ENCODE results near the gene COG1. TPM values are rescaled to one million over a fixed set of nuclear protein-coding genes. Genes with fewer than 3 reads are reported as not detected.

COG1 gene
- total RNA-seq, 3 donors from 2014 or later = 55.7 to 66.0 (median 57.9) TPM

DNA sequence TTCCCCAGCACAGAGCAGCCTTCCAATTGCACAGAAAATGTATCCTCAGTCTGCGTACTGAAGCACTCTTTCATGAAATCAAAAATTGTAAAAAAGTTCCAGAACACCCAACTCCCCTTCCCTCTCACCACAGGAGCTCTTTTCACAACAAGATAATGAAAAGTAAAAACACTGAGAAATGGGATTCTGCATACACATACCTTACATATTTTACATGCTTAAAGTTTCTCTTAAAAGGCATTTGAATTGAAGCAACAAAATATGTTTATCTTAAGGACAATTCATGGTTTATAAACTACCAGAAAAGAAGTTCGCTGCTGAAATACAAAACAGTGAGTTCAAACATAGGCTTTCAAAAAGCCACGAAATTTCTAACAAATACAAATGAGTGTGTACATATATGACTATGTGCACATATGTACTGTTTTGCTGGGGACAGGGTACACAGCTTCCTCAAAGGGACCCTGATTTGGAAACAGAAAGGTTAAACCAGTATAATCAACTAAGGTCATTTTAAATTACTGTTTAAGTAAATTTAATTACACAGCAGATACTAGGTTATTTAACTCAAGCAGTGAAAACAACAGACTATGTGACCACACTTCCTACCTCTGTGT, 33.8 kb downstream of the COG1 start:
- peaks cover 35% of the 10 kb centered on the region for H3K4me1 ChIP-seq (ENCODE audit: low read depth)
- intact Hi-C loops (cut with DNase I, micrococcal nuclease) = no loop called here

GRCh38 chr17:73227379-73227778, 34.5 kb downstream of the COG1 start:
- peaks cover 35% of the 10 kb centered on the region for H3K4me1 ChIP-seq (ENCODE audit: low read depth)

More for the DNA sequence above, 33.8 kb downstream of the COG1 start:
- H3K36me3 ChIP-seq (ENCODE audit: low read depth) = no peaks in the 10 kb centered on the region
- H3K9me3 ChIP-seq = no peaks in the 10 kb centered on the region
- H3K4me3 ChIP-seq = no peak overlapping the region
- DNase-seq = no peak
- ATAC-seq = no peak
- TF ChIP-seq CTCF (IDR thresholded peaks at IDR 0.05) = no peak

DNA sequence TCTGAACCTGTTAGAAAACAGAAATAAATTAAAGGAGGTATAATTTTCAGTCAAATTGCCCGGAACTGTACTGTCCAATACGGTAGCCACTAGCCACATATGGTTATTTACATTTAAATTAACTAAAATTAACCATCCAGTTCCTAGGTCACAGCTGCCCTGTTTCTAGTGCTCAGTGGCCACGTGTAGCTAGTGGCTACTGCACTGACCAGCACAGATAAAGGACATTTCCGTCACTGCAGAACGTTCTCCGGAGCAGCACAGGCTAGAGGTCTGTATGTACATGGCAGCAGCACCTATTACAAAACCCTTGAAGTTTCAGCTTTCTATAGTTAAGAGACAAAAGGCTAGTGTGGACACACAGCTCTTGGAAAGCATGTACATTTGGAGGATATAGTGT, 35.1 kb downstream of the COG1 start:
- DNase-seq (no peak), ATAC-seq (no peak)
- intact Hi-C loops (cut with DNase I, micrococcal nuclease) = no loop called here
- no peaks in the 10 kb centered on the region for H3K9me3 ChIP-seq
- peaks cover 35% of the 10 kb centered on the region for H3K4me1 ChIP-seq (ENCODE audit: low read depth)
- TF ChIP-seq CTCF (IDR thresholded peaks at IDR 0.05) = no peak
- no peaks in the 10 kb centered on the region for H3K36me3 ChIP-seq (ENCODE audit: low read depth)
- no peak overlapping the region for H3K4me3 ChIP-seq

More at GRCh38 chr17:73227379-73227778, 34.5 kb downstream of the COG1 start:
- DNase-seq = no peak
- TF ChIP-seq CTCF (IDR thresholded peaks at IDR 0.05) = no peak
- intact Hi-C loops (cut with DNase I, micrococcal nuclease) = no loop called here
- ATAC-seq = no peak
- Histone ChIP-seq H3K36me3 (ENCODE audit: low read depth) (no peaks in the 10 kb centered on the region), H3K4me3 (no peak overlapping the region), H3K9me3 (no peaks in the 10 kb centered on the region)

GRCh38 chr17:73228748-73229236, 35.9 kb downstream of the COG1 start:
- no peak for TF ChIP-seq CTCF (IDR thresholded peaks at IDR 0.05)
- H3K36me3 ChIP-seq (ENCODE audit: low read depth) = no peaks in the 10 kb centered on the region
- ATAC-seq = peak; percentile 50
- no peak overlapping the region for H3K4me3 ChIP-seq
- peaks cover 43% of the 10 kb centered on the region for H3K4me1 ChIP-seq (ENCODE audit: low read depth)
- peak; percentile 52 to 68 (median 65) for DNase-seq
- intact Hi-C loops (cut with DNase I, micrococcal nuclease) = no loop called here
- no peaks in the 10 kb centered on the region for H3K9me3 ChIP-seq

- intact Hi-C loops (cut with DNase I, micrococcal nuclease) = no loop called here
- peaks cover 53% of the 10 kb centered on the region for H3K4me1 ChIP-seq (ENCODE audit: low read depth)
These were observed 37.2 kb downstream of the COG1 start for GRCh38 chr17:73230088-73230487.

More at GRCh38 chr17:73230088-73230487, 37.2 kb downstream of the COG1 start:
- no peak for TF ChIP-seq CTCF (IDR thresholded peaks at IDR 0.05)
- Histone ChIP-seq H3K9me3 (no peaks in the 10 kb centered on the region), H3K36me3 (ENCODE audit: low read depth) (no peaks in the 10 kb centered on the region), H3K4me3 (no peak overlapping the region)
- ATAC-seq (no peak), DNase-seq (no peak)

Measured in mucosa of descending colon (tissue), 3 donors.